ENCODE data around the gene C10orf71.

- TF ChIP-seq CTCF (IDR thresholded peaks at IDR 0.05; ENCODE audit: control extremely low read depth in 1 of 3, insufficient read depth in 1 of 3, low read depth in 1 of 3, low read length in 3 of 3) = no peak
- no peak for TF ChIP-seq YY1 (IDR thresholded peaks at IDR 0.05; ENCODE audit: low read depth, low read length)
- TF ChIP-seq CHD7 (IDR thresholded peaks at IDR 0.05; ENCODE audit: insufficient replicate concordance, low read length) = no peak
- TF ChIP-seq CREB1 (IDR thresholded peaks at IDR 0.05) = no peak
- no peak for TF ChIP-seq EGR1 (IDR thresholded peaks at IDR 0.05; ENCODE audit: borderline replicate concordance, low read depth, low read length)
- no peak for TF ChIP-seq EZH2 (IDR thresholded peaks at IDR 0.05; ENCODE audit: low read depth, low read length, severe bottlenecking)
- TF ChIP-seq POLR2AphosphoS5 (IDR thresholded peaks at IDR 0.05; ENCODE audit: low read depth, low read length) = no peak
These were observed 33.4 kb downstream of the C10orf71 start for GRCh38 chr10:49332333-49332732.
